K562 (cell line): ENCODE results near the gene TSSK2. TPM values are rescaled to one million over a fixed set of nuclear protein-coding genes. Genes with fewer than 3 reads are reported as not detected.
A peak's percentile ranks its signal among the peaks of the same experiment; 100 is the strongest.

Experiments used
- ARNT ChIP-seq, 2 experiments: fragments of 450-650 bp; IDR thresholded peaks; 2 replicates each; pipeline ENCODE4 v1.6.1; 2016; ENCODE audit warnings: mild to moderate bottlenecking in 1 of 2
- GATA2 ChIP-seq: sonication (generic); formaldehyde crosslinking; IDR thresholded peaks from 2 replicates; pipeline ENCODE4 v1.4.0; 2020; ENCODE audit warnings: mild to moderate bottlenecking, missing genetic modification reagents
- HEY1 ChIP-seq: fragments of 250-450 bp; sonication (Bioruptor Pico); IDR thresholded peaks from 2 replicates; pipeline ENCODE4 v1.5.0; 2020; ENCODE audit warnings: mild to moderate bottlenecking, moderate library complexity, borderline replicate concordance
- HIVEP1 ChIP-seq: fragments of 250-450 bp; sonication (Bioruptor Pico); IDR thresholded peaks from 2 replicates; pipeline ENCODE4 v1.4.0; 2020; ENCODE audit warnings: mild to moderate bottlenecking
- HOXB6 ChIP-seq: fragments of 250-450 bp; sonication (Bioruptor Pico); IDR thresholded peaks from 2 replicates; pipeline ENCODE4 v1.5.1; 2022; ENCODE audit warnings: mild to moderate bottlenecking, borderline replicate concordance
- ILK ChIP-seq: fragments of 450-650 bp; IDR thresholded peaks from 2 replicates; pipeline ENCODE4 v1.6.1; 2016; ENCODE audit warnings: missing genetic modification characterization, low read depth, mild to moderate bottlenecking, missing compliant biosample characterization, moderate library complexity, borderline replicate concordance
- MCM5 ChIP-seq: fragments of 450-650 bp; IDR thresholded peaks from 2 replicates; pipeline ENCODE4 v1.6.1; 2016; ENCODE audit warnings: low read depth
- MECOM ChIP-seq: fragments of 250-450 bp; sonication (Bioruptor Pico); IDR thresholded peaks from 2 replicates; pipeline ENCODE4 v1.8.0; 2022; ENCODE audit warnings: inconsistent platforms
- NFE2L1 ChIP-seq: fragments of 450-650 bp; IDR thresholded peaks from 2 replicates; pipeline ENCODE4 v1.6.1; 2016; ENCODE audit warnings: missing genetic modification characterization, low read depth, mild to moderate bottlenecking, missing compliant biosample characterization, moderate library complexity, borderline replicate concordance
- NR2C1 ChIP-seq, 2 experiments: fragments of 450-650 bp; IDR thresholded peaks; 2 replicates each; pipeline ENCODE4 v1.6.1; 2017; ENCODE audit warnings: mild to moderate bottlenecking in 2 of 2, antibody characterized with exemption in 1 of 2, inconsistent platforms in 1 of 2, missing compliant biosample characterization in 1 of 2, missing genetic modification characterization in 1 of 2
- PTBP1 ChIP-seq: fragments of 200-400 bp; formaldehyde crosslinking; IDR thresholded peaks from 2 replicates; pipeline ENCODE4 v1.6.1; 2017; ENCODE audit warnings: low read depth, low read length
- SIN3A ChIP-seq, 2 experiments: fragments of 150-350 bp in 1 of 2; IDR thresholded peaks; 2 replicates each; pipeline ENCODE4 v1.6.1; 2011 to 2016; ENCODE audit warnings: borderline replicate concordance in 2 of 2, low read depth in 2 of 2, low read length in 2 of 2, mild to moderate bottlenecking in 2 of 2, moderate library complexity in 2 of 2; ENCODE audit not compliant: control insufficient read depth in 1 of 2
- SMAD3 ChIP-seq: fragments of 450-650 bp; formaldehyde crosslinking; conservative IDR thresholded peaks from 2 replicates; pipeline ENCODE4 v1.4.0; 2020; ENCODE audit warnings: mild to moderate bottlenecking
- TARDBP ChIP-seq: fragments of 450-650 bp; IDR thresholded peaks from 2 replicates; pipeline ENCODE4 v1.6.1; 2016
- TRIM24 ChIP-seq, 2 experiments: fragments of 450-650 bp; IDR thresholded peaks; 2 replicates each; pipeline ENCODE4 v1.6.1; 2016
- ZBTB17 ChIP-seq: fragments of 450-650 bp; formaldehyde crosslinking; IDR thresholded peaks from 2 replicates; pipeline ENCODE4 v1.4.0; 2020; ENCODE audit warnings: mild to moderate bottlenecking
- ZNF354B ChIP-seq: fragments of 250-450 bp; sonication (Bioruptor Pico); IDR thresholded peaks from 2 replicates; pipeline ENCODE4 v1.4.0; 2020
- ZNF431 ChIP-seq: sonication (generic); formaldehyde crosslinking; IDR thresholded peaks from 2 replicates; pipeline ENCODE4 v1.8.0; 2022; ENCODE audit warnings: mild to moderate bottlenecking, missing genetic modification reagents
- ZNF507 ChIP-seq: conservative IDR thresholded peaks from 2 replicates; pipeline ENCODE4 v1.6.1; 2017; ENCODE audit warnings: missing genetic modification characterization, missing compliant biosample characterization
- ZNF551 ChIP-seq: fragments of 250-450 bp; sonication (Bioruptor Pico); IDR thresholded peaks from 2 replicates; pipeline ENCODE4 v1.5.0; 2021; ENCODE audit warnings: mild to moderate bottlenecking, moderate library complexity
- ZNF764 ChIP-seq: fragments of 250-450 bp; sonication (Bioruptor Pico); IDR thresholded peaks from 2 replicates; pipeline ENCODE4 v1.4.0; 2020; ENCODE audit warnings: low read depth, mild to moderate bottlenecking, moderate library complexity
- ZNF785 ChIP-seq: fragments of 250-450 bp; sonication (Bioruptor Pico); IDR thresholded peaks from 2 replicates; pipeline ENCODE4 v1.4.0; 2020; ENCODE audit warnings: mild to moderate bottlenecking
- ZNF79 ChIP-seq: fragments of 250-450 bp; sonication (Bioruptor Pico); IDR thresholded peaks from 2 replicates; pipeline ENCODE4 v1.4.0; 2020; ENCODE audit warnings: low read depth, mild to moderate bottlenecking, moderate library complexity
- polyA plus RNA-seq, 8 experiments: library from polyadenylated mRNA; depleted of rRNA in 4 of 8; stranded (reverse) in 5 of 8; unstranded in 3 of 8; fragments of >200 nt; fragmentation: Nextera tagmentation in 2 of 8; fragmentation: Illumina TruSeq in 1 of 8; extraction: Ambion mirVana in 2 of 8; extraction: Trizol in 1 of 8; gene quantifications; 2 replicates each; pipeline versions ENCODE4 v1.2.1 to v1.2.3, GENCODE V29; 2011 to 2014; ENCODE audit warnings: inconsistent platforms in 1 of 8, missing spikeins in 1 of 8
- total RNA-seq, 7 experiments: library from RNA; depleted of rRNA in 6 of 7; stranded (reverse); fragments of >200 nt in 6 of 7; fragmentation: Illumina TruSeq in 2 of 7; extraction: Trizol in 2 of 7; gene quantifications; 2 replicates each; pipeline versions ENCODE4 v1.2.1 to v1.2.3, GENCODE V29; 2011 to 2021; ENCODE audit warnings: low replicate concordance in 1 of 7
- TF ChIP-seq, protein P1 (sequence below): fragments of 450-650 bp; IDR thresholded peaks from 2 replicates; pipeline ENCODE4 v1.6.1; 2014; ENCODE audit warnings: low read depth, mild to moderate bottlenecking, moderate library complexity, borderline replicate concordance
- TF ChIP-seq, protein P2 (sequence below): IDR thresholded peaks from 2 replicates; pipeline ENCODE4 v1.6.1; 2011; ENCODE audit not compliant: insufficient read length; ENCODE audit errors: extremely low read depth
- TF ChIP-seq, protein P3 (sequence below): fragments of 250-450 bp; sonication (Bioruptor Pico); IDR thresholded peaks from 2 replicates; pipeline ENCODE4 v1.6.1; 2021; ENCODE audit warnings: mild to moderate bottlenecking

Gene TSSK2
- total and polyA plus RNA-seq, 9 of the 15 experiments (the other 6 are each of a cell fraction or from before 2014, with no cell fraction given), result 0.04 TPM; not detected in 8

DNA sequence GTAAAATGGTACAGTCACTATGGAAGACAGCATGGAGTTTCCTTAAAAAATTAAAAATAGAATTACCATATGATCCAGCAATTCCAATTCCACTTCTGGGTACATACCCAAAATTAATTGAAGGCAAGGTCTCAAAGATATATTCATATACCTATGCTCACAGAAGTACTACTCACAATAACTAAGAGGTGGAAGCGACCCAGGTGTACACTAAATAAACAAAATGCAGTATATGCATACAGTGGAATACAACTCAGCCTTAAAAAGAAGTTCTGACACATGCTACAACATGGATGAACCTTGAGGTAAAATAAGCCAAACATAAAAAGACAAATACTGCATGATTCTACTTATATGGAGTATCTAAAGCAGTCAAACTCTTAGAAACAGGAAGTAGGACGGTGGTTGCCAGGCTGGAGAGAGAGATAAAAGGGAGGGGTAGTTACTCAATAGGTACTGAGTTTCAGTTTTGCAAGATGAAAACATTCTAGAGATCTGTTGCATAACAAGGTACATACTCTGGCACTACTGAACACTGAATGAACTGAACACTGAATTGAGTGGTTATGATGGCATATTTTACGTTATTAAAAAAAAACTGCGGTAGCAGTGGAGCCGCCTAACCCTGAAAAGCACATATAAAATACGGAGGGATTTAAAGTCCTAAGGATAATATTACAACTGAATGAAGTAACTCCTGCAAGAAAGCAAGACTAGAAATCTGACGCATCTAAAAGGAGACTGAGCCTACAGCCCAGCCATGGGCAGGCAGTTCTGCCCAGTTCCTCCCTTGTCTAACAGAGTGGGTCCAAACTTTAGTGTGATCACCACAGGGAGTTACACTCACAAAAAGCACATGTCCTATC is 21.7 kb upstream of the TSSK2 start (continued):
- no peak for TF ChIP-seq MCM5
- TF ChIP-seq ZNF79 (CRISPR knock-in tag), result no peak; the same call in 1 of the 2 replicates
- no peak for TF ChIP-seq ZNF551 (CRISPR knock-in tag)
- peak; percentile 63 for TF ChIP-seq MECOM
- TF ChIP-seq SMAD3 (CRISPR knock-in tag), result 0 out of 2 replicates have a peak, but pooled peaks have one; percentile 7
- TF ChIP-seq ARNT (IDR thresholded peaks at IDR 0.05), result peak; percentile 60 to 98
- no peak for TF ChIP-seq ZNF431 (CRISPR knock-in tag)
- peak; percentile 6; the same call in 1 of the 2 replicates for TF ChIP-seq ZBTB17 (CRISPR knock-in tag)
- TF ChIP-seq ILK (tag), result no peak; the same call in 1 of the 2 replicates
- no peak for TF ChIP-seq HOXB6
- no peak for TF ChIP-seq ZNF507 (tag)
- no peak for TF ChIP-seq HIVEP1
- TF ChIP-seq ZNF354B (CRISPR knock-in tag), result peak; percentile 67
- no peak; the same call in 1 of the 2 replicates for TF ChIP-seq ZNF764 (CRISPR knock-in tag)
- 0 out of 2 replicates have a peak, but pooled peaks have one; percentile 43 for TF ChIP-seq HEY1 (CRISPR knock-in tag)
- TF ChIP-seq TARDBP, result no peak
- no peak for TF ChIP-seq GATA2 (CRISPR knock-in tag)
- TF ChIP-seq, protein P1, sequence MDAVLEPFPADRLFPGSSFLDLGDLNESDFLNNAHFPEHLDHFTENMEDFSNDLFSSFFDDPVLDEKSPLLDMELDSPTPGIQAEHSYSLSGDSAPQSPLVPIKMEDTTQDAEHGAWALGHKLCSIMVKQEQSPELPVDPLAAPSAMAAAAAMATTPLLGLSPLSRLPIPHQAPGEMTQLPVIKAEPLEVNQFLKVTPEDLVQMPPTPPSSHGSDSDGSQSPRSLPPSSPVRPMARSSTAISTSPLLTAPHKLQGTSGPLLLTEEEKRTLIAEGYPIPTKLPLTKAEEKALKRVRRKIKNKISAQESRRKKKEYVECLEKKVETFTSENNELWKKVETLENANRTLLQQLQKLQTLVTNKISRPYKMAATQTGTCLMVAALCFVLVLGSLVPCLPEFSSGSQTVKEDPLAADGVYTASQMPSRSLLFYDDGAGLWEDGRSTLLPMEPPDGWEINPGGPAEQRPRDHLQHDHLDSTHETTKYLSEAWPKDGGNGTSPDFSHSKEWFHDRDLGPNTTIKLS, result peak; percentile 87
- TF ChIP-seq, protein P2, sequence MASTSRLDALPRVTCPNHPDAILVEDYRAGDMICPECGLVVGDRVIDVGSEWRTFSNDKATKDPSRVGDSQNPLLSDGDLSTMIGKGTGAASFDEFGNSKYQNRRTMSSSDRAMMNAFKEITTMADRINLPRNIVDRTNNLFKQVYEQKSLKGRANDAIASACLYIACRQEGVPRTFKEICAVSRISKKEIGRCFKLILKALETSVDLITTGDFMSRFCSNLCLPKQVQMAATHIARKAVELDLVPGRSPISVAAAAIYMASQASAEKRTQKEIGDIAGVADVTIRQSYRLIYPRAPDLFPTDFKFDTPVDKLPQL, result no peak
- TF ChIP-seq NR2C1 (IDR thresholded peaks at IDR 0.05), result no peak
- no peak for TF ChIP-seq NR2C1 (tag; IDR thresholded peaks at IDR 0.05)
- no peak for TF ChIP-seq TRIM24 (IDR thresholded peaks at IDR 0.05)
- TF ChIP-seq SIN3A (IDR thresholded peaks at IDR 0.05; ENCODE audit: borderline replicate concordance in 2 of 2, control insufficient read depth in 1 of 2, low read depth in 2 of 2, low read length in 2 of 2), result peak in 1 of 2 experiments; percentile 56; a peak in 1 of 4 replicates
- TF ChIP-seq ZNF785, result no peak
- no peak for TF ChIP-seq PTBP1
- TF ChIP-seq, protein P3, sequence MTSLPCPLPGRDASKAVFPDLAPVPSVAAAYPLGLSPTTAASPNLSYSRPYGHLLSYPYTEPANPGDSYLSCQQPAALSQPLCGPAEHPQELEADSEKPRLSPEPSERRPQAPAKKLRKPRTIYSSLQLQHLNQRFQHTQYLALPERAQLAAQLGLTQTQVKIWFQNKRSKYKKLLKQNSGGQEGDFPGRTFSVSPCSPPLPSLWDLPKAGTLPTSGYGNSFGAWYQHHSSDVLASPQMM, result no peak
- no peak for TF ChIP-seq NFE2L1 (tag)
